Measurements from ENCODE around the gene GRAMD1C.

Gene GRAMD1C

DNA sequence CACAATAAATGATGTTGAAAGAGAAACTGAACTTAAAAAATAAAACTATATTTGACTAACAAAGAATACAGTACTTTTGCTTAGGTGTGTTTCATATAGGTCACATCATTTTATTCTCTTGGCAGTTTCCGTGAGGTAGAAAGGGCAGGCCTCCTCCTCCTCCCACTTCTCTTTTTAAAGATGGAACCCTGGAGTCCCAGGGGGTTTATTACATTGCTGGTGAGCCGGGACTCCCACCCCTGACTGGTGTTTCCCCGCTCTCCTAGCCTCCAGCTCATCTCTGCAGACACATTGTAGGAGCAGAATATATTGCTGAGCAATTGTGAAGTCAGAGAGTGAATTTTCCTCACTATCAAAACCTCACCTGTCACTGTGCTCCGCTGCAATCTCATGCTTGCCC, 139.2 kb downstream of the GRAMD1C start:
- TF ChIP-seq, protein P1, sequence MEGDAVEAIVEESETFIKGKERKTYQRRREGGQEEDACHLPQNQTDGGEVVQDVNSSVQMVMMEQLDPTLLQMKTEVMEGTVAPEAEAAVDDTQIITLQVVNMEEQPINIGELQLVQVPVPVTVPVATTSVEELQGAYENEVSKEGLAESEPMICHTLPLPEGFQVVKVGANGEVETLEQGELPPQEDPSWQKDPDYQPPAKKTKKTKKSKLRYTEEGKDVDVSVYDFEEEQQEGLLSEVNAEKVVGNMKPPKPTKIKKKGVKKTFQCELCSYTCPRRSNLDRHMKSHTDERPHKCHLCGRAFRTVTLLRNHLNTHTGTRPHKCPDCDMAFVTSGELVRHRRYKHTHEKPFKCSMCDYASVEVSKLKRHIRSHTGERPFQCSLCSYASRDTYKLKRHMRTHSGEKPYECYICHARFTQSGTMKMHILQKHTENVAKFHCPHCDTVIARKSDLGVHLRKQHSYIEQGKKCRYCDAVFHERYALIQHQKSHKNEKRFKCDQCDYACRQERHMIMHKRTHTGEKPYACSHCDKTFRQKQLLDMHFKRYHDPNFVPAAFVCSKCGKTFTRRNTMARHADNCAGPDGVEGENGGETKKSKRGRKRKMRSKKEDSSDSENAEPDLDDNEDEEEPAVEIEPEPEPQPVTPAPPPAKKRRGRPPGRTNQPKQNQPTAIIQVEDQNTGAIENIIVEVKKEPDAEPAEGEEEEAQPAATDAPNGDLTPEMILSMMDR (IDR thresholded peaks at IDR 0.05; ENCODE audit: insufficient read depth, missing control alignments) = no peak
- no peak for DNase-seq (ENCODE audit: insufficient read length, low spot score)
- FAIRE-seq = no peak

DNA sequence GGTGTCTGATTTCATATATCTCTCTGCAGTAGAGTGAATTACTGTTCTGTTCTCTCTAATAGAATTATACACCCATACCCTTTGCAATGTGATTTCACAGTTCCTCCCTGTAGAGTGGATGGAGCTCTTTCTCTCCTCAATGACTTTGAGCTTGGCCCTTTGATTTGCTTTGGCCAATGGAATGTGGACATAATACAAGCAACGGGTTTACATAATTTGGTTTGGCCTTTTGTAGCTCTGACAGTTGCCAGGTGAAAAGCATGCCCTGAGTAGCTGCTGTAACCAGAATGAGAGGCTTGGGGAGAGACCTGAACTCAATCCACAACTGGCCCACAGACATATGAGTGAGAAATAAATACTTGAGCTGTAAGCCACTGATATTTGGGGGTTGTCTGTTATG, 141.3 kb downstream of the GRAMD1C start:
- TF ChIP-seq, protein P1 (IDR thresholded peaks at IDR 0.05; ENCODE audit: insufficient read depth, missing control alignments) = no peak
- no peak for FAIRE-seq
- DNase-seq (ENCODE audit: insufficient read length, low spot score) = no peak

DNA sequence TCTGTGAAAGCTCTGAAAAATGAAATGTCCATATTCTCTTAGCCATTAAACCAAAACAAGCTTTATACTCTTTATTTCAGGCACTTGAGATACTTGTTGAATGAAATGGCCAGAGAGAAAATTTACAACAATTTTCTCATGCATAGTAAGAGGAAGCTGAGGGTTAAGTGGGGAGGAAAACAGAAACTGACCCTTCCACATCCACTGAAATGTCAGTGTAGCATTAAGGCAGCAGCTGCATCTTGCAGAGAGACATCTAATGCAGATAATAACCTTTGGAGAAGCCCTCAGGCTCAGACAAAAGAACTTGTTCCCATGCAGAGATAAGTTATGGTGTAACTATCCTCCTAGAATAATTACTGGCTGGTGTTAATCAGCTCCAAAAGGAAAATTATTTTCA, 143.2 kb downstream of the GRAMD1C start:
- no peak for DNase-seq (ENCODE audit: insufficient read length, low spot score)
- TF ChIP-seq, protein P1 (IDR thresholded peaks at IDR 0.05; ENCODE audit: insufficient read depth, missing control alignments) = no peak
- no peak for FAIRE-seq

DNA sequence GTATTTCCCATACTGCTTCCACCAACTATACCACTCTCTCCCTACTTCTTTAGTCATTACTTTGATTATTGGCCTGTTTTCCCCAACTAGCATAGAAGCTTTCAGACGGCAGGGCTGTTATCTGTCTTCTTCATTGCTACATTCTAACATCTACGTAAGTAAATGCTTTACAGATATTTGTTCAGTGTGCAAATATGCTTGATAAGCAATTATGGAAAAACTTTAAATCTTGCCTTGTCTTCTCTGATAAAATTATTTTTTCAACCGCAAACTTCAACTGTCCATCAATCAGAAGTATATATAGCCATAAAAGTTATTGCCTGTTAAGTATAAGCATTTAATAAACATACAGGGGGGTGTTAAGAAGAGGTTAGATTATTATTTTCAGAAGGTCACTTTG, 145.0 kb downstream of the GRAMD1C start:
- DNase-seq (ENCODE audit: insufficient read length, low spot score) (no peak), FAIRE-seq (no peak)
- TF ChIP-seq, protein P1 (IDR thresholded peaks at IDR 0.05; ENCODE audit: insufficient read depth, missing control alignments) = no peak

DNA sequence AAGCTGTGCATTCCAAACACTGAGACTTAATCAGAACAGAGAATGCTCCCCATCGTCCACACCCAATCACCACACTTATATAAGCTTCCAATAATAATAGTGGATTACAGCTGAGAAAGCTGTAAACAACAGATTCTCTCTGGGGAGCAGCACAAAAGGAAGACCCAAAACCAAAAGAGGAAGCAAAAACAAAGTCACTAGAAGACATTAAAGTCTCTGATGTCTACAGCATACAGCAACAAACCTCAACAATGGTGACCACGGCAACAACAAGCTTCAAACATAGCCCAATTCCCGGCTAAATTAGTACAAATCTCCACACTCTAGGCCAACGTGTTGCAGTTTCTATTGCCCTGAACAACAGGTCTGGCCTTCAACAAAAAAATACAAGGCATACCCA, 147.0 kb downstream of the GRAMD1C start:
- no peak for DNase-seq (ENCODE audit: insufficient read length, low spot score)
- FAIRE-seq = no peak
- TF ChIP-seq, protein P1 (IDR thresholded peaks at IDR 0.05; ENCODE audit: insufficient read depth, missing control alignments) = no peak

Measured in D721Med (cell line).